ENCODE results near the gene ABHD17A.

DNA sequence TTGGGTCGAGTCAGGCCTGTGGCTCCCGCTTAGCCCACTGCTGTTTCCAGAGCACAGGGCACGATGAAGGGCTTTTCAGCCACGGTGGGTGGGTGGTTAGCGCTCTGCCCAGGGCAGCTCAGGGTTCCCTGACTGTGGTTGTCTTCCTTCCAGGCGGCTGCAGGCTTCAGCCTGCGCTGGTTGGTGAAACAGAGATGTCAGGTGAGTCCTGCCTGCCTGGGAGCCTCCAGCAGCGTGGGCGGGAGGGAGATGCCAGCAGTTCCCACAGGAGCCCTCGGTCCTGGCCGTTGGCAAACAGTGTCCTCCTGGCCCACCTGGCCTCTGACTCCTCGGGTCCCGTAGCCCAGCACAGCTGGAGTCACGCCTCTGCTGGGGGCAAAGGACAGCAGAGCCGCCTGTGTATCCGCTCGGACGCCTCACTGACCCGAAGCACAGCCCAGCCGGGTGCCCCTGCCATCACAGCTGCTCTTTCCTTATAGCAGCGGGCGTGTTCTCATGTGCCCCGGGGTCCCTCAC is 29.6 kb upstream of the ABHD17A start:
- TF ChIP-seq, protein P1, sequence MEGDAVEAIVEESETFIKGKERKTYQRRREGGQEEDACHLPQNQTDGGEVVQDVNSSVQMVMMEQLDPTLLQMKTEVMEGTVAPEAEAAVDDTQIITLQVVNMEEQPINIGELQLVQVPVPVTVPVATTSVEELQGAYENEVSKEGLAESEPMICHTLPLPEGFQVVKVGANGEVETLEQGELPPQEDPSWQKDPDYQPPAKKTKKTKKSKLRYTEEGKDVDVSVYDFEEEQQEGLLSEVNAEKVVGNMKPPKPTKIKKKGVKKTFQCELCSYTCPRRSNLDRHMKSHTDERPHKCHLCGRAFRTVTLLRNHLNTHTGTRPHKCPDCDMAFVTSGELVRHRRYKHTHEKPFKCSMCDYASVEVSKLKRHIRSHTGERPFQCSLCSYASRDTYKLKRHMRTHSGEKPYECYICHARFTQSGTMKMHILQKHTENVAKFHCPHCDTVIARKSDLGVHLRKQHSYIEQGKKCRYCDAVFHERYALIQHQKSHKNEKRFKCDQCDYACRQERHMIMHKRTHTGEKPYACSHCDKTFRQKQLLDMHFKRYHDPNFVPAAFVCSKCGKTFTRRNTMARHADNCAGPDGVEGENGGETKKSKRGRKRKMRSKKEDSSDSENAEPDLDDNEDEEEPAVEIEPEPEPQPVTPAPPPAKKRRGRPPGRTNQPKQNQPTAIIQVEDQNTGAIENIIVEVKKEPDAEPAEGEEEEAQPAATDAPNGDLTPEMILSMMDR (conservative IDR thresholded peaks at IDR 0.05 in 1 of 2, IDR thresholded peaks at IDR 0.05 in 1 of 2; ENCODE audit: low read depth in 1 of 2, low read length in 2 of 2): no peak
- no peak for TF ChIP-seq EZH2 (IDR thresholded peaks at IDR 0.05; ENCODE audit: low read length, missing control alignments)
